GM12878 (cell line): ENCODE results near the gene CHN1. TPM values are rescaled to one million over a fixed set of nuclear protein-coding genes. Genes with fewer than 3 reads are reported as not detected.

Experiments used
- ATAC-seq: fragments of 200-7000 bp; cut with Tn5 transposase; 3 replicates; pipeline ENCODE4 v1.9.1; 2020; ENCODE audit warnings: mild to moderate bottlenecking, moderate library complexity
- BruUV-seq: library from RNA; stranded (reverse); fragments of 400-500 nt; replicated peaks from 2 replicates; lab custom pipeline; 2021; lab: Mats Ljungman, UMichigan
- CTCF ChIA-PET: fragments of 300-600 bp; sonication (Branson Sonifier 250); formaldehyde crosslinking; extraction: SDS; loops from one replicate; lab custom pipeline; 2021; ENCODE audit warnings: inconsistent platforms; lab: Yijun Ruan, JAX
- POLR2A ChIA-PET: fragments of 350-600 bp; formaldehyde crosslinking; extraction: SDS; loops from one replicate; lab custom pipeline; 2021; ENCODE audit warnings: inconsistent platforms; lab: Charles Lee
- RAD21 ChIA-PET: fragments of 300-600 bp; sonication (Branson Sonifier 250); formaldehyde crosslinking; loops from one replicate; lab custom pipeline; 2023; ENCODE audit warnings: antibody characterized with exemption; ENCODE audit not compliant: unreplicated experiment; lab: Charles Lee
- SMC1A ChIA-PET: fragments of 300-600 bp; sonication (Branson Sonifier 250); formaldehyde crosslinking; loops from one replicate; lab custom pipeline; 2023; ENCODE audit not compliant: unreplicated experiment, uncharacterized antibody; lab: Charles Lee
- DNase-seq: peaks from one replicate; pipeline ENCODE4 v3.0.0-alpha.2; 2011; ENCODE audit warnings: low read depth, low spot score
- FAIRE-seq: peaks from 3 replicates; lab custom pipeline; 2011; peaks lifted over from hg19 to GRCh38; lab: Jason Lieb, UNC
- H2AFZ ChIP-seq: 2 replicates; pipeline ENCODE4 v1.6.0; 2011; ENCODE audit warnings: low read depth, low read length, control low read depth; ENCODE audit not compliant: control insufficient read depth
- H3K27ac ChIP-seq: 2 replicates; pipeline ENCODE4 v1.5.1; 2011; ENCODE audit warnings: control low read depth; ENCODE audit not compliant: control insufficient read depth, insufficient read depth
- H3K27me3 ChIP-seq, 2 experiments: replicated peaks in 1 of 2; 2 replicates each; pipeline versions ENCODE4 v1.6.0 to v1.6.1; 2011; ENCODE audit warnings: low read length in 1 of 2; ENCODE audit not compliant: control insufficient read depth in 2 of 2, insufficient read depth in 2 of 2
- H3K36me3 ChIP-seq, 2 experiments: 2 replicates each; pipeline ENCODE4 v1.5.1; 2011; ENCODE audit warnings: low read length in 1 of 2; ENCODE audit not compliant: control insufficient read depth in 2 of 2, insufficient read depth in 2 of 2
- H3K4me1 ChIP-seq: 2 replicates; pipeline ENCODE4 v1.6.1; 2011; ENCODE audit warnings: mild to moderate bottlenecking, low read length, moderate library complexity, mixed read lengths; ENCODE audit not compliant: control insufficient read depth, insufficient read depth
- H3K4me2 ChIP-seq: 2 replicates; pipeline ENCODE4 v1.6.0; 2011; ENCODE audit warnings: control low read depth; ENCODE audit not compliant: control insufficient read depth, insufficient read depth
- H3K4me3 ChIP-seq: fragments of 200-600 bp; sonication (generic); 2 replicates; pipeline ENCODE4 v1.5.1; 2016
- H3K79me2 ChIP-seq: 2 replicates; pipeline ENCODE4 v1.6.0; 2011; ENCODE audit warnings: low read length; ENCODE audit not compliant: control insufficient read depth, insufficient read depth
- H3K9ac ChIP-seq: 2 replicates; pipeline ENCODE4 v1.8.0; 2011; ENCODE audit warnings: low read length, control low read depth, mixed read lengths; ENCODE audit not compliant: control insufficient read depth, insufficient read depth
- H3K9me3 ChIP-seq: replicated peaks from 3 replicates; pipeline ENCODE4 v1.5.1; 2011; ENCODE audit warnings: mild to moderate bottlenecking, low read length; ENCODE audit not compliant: control insufficient read depth, insufficient read depth
- H4K20me1 ChIP-seq: 2 replicates; pipeline ENCODE4 v1.6.0; 2011; ENCODE audit not compliant: control insufficient read depth, insufficient read depth
- BACH1 ChIP-seq: fragments of 450-650 bp; IDR thresholded peaks from 2 replicates; pipeline ENCODE4 v1.6.1; 2017; ENCODE audit warnings: mild to moderate bottlenecking, borderline replicate concordance
- BMI1 ChIP-seq: fragments of 450-650 bp; IDR thresholded peaks from 2 replicates; pipeline ENCODE4 v1.6.1; 2016; ENCODE audit warnings: mild to moderate bottlenecking, moderate library complexity, borderline replicate concordance
- CBX5 ChIP-seq: sonication (generic); IDR thresholded peaks from 2 replicates; pipeline ENCODE4 v1.6.1; 2016; ENCODE audit warnings: low read depth, moderate library complexity, mild to moderate bottlenecking, inconsistent platforms
- CHD2 ChIP-seq: IDR thresholded peaks from 2 replicates; pipeline ENCODE4 v1.6.1; 2011; ENCODE audit warnings: low read depth, low read length, improper control_type of control experiment, borderline replicate concordance
- EED ChIP-seq: sonication (generic); IDR thresholded peaks from 2 replicates; pipeline ENCODE4 v1.6.1; 2016; ENCODE audit warnings: antibody characterized with exemption, low read depth
- NBN ChIP-seq: fragments of 450-650 bp; IDR thresholded peaks from 2 replicates; pipeline ENCODE4 v1.6.1; 2016
- NR2C2 ChIP-seq: IDR thresholded peaks from 2 replicates; pipeline ENCODE4 v1.6.1; 2011; ENCODE audit warnings: borderline replicate concordance, low read depth; ENCODE audit not compliant: control insufficient read depth, insufficient read length
- PML ChIP-seq: IDR thresholded peaks from 2 replicates; pipeline ENCODE4 v1.6.1; 2012; ENCODE audit warnings: low read length, inconsistent platforms
- RB1 ChIP-seq: fragments of 450-650 bp; formaldehyde crosslinking; IDR thresholded peaks from 2 replicates; pipeline ENCODE4 v1.6.1; 2017; ENCODE audit warnings: mild to moderate bottlenecking, borderline replicate concordance
- ZNF207 ChIP-seq: fragments of 450-650 bp; IDR thresholded peaks from 2 replicates; pipeline ENCODE4 v1.6.1; 2014; ENCODE audit warnings: antibody characterized with exemption, mild to moderate bottlenecking, borderline replicate concordance
- ZNF217 ChIP-seq: fragments of 450-650 bp; IDR thresholded peaks from 2 replicates; pipeline ENCODE4 v1.6.1; 2017; ENCODE audit warnings: antibody characterized with exemption, mild to moderate bottlenecking
- WGBS: methylation state at CpG from one replicate; pipeline ENCODE4 v1.1.6; 2016; ENCODE audit warnings: low lambda C conversion rate; ENCODE audit not compliant: insufficient replicate concordance, insufficient coverage; ENCODE audit errors: missing lambda C conversion rate; 5-methylcytosine and 5-hydroxymethylcytosine counted together
- in situ Hi-C: fragments of 300-500 bp; cut with MboI; formaldehyde crosslinking; loops from 9 replicates; pipeline ENCODE4 v1.14.3; 2018; ENCODE audit warnings: mixed read lengths
- intact Hi-C: fragments of 100-400 bp; cut with micrococcal nuclease; formaldehyde crosslinking; loops from one replicate; pipeline ENCODE4 v1.14.2; 2022; ENCODE audit not compliant: unreplicated experiment
- polyA plus RNA-seq, 11 experiments: library from polyadenylated mRNA; depleted of rRNA in 4 of 11; unstranded in 6 of 11; stranded (reverse) in 5 of 11; fragments of >200 nt; fragmentation: Nextera tagmentation in 4 of 11; fragmentation: Illumina TruSeq in 1 of 11; extraction: Ambion mirVana in 4 of 11; extraction: Trizol in 1 of 11; gene quantifications; 1 replicate in 1 of 11; 2 replicates in 10 of 11; pipeline versions ENCODE4 v1.2.1 to v1.2.3, GENCODE V29; 2011 to 2016; ENCODE audit warnings: inconsistent platforms in 2 of 11, missing spikeins in 2 of 11, low read depth in 1 of 11
- total RNA-seq, 4 experiments: library from RNA; depleted of rRNA in 3 of 4; stranded (reverse); fragments of >200 nt in 3 of 4; fragmentation: Illumina TruSeq in 1 of 4; extraction: Trizol in 1 of 4; gene quantifications; 2 replicates each; pipeline versions ENCODE4 v1.2.1 to v1.2.3, GENCODE V29; 2013 to 2021
- TF ChIP-seq, protein P1 (sequence below): IDR thresholded peaks from 2 replicates; pipeline ENCODE4 v1.6.1; 2012; ENCODE audit warnings: low read depth, low read length, improper control_type of control experiment
- TF ChIP-seq, protein P2 (sequence below): fragments of 450-650 bp; conservative IDR thresholded peaks from 2 replicates; pipeline ENCODE4 v1.6.1; 2017; ENCODE audit warnings: mild to moderate bottlenecking, moderate library complexity

CHN1 gene
- total and polyA plus RNA-seq, 10 of the 15 experiments (the other 5 are each of a cell fraction or from before 2014, with no cell fraction given): 0.18 to 0.92 (median 0.53) TPM; not detected in 1

DNA sequence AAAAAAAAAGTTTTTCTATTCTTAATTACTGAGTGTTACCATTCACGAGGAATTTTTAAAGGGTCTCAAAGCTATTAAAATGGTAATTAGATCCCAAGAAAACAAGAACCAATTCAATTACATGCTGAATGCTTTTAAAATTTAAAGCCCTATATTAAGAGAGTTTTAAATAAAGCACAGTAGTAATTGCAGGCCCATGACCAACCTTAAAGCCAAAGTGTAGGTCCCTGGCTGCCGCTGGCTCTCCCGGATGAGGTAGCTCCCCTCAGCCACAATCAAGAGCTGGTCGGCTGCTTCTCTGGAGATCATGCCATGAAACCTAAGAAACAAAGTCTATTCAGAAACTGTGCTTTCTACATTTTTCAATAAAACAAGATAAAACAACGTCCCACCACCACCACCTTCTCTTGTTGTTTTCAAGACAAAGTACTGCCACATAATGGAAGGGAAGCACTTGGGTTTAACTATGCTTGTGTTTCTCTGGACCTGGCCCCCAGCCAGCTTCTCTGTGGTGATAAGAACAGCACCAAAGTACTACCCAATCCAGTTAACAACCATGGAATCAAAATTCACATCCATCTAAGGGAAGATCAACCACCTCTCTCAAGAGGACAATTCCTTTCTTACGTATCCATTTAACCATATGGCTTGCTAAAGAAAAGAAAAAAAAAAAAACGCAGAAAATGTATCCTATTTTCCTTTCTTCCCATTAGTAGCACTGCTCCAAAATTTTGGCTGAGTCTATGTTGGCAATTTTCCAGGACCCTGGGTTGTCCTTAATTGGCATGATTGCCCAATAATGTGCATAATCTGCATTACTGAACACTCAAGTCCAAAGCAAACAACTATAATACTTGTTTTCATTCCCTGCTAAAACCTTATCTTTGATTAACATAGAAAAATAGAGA, 90.1 kb downstream of the CHN1 start:
- no peak for ATAC-seq
- H3K4me3 ChIP-seq: no peak overlapping the region
- SMC1A ChIA-PET: interaction anchor here (0.6 kb wide), 2 partner anchors 104 to 821 kb away, joined by 3 read pairs; no protein-coding TSS in a partner anchor

More for the DNA sequence above, 90.1 kb downstream of the CHN1 start:
- ChIA-PET CTCF (interaction anchor here (0.6 kb wide), 1 partner anchor 479 kb away, joined by 5 read pairs; no protein-coding TSS in a partner anchor), RAD21 (interaction anchor here (0.7 kb wide), 1 partner anchor 199 kb away, joined by 3 read pairs; no protein-coding TSS in a partner anchor), POLR2A (no interaction called here)
- no TSS peak for BruUV-seq
- H3K9ac ChIP-seq: no peak overlapping the region
- no peak overlapping the region for H3K27ac ChIP-seq
- WGBS: 50% methylated on average over 7 of the region's 7 CpGs
- no peak for DNase-seq
- H3K36me3 ChIP-seq: no peaks in the 10 kb centered on the region
- no peak for FAIRE-seq
- TF ChIP-seq CBX5 (no peak), ZNF217 (no peak), EED (no peak), PML (no peak), NBN (no peak), RB1 (no peak), BACH1 (no peak), CHD2 (no peak), ZNF207 (no peak), BMI1 (no peak), NR2C2 (no peak)
- TF ChIP-seq, protein P1, sequence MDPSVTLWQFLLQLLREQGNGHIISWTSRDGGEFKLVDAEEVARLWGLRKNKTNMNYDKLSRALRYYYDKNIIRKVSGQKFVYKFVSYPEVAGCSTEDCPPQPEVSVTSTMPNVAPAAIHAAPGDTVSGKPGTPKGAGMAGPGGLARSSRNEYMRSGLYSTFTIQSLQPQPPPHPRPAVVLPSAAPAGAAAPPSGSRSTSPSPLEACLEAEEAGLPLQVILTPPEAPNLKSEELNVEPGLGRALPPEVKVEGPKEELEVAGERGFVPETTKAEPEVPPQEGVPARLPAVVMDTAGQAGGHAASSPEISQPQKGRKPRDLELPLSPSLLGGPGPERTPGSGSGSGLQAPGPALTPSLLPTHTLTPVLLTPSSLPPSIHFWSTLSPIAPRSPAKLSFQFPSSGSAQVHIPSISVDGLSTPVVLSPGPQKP: no peak
- TF ChIP-seq, protein P2, sequence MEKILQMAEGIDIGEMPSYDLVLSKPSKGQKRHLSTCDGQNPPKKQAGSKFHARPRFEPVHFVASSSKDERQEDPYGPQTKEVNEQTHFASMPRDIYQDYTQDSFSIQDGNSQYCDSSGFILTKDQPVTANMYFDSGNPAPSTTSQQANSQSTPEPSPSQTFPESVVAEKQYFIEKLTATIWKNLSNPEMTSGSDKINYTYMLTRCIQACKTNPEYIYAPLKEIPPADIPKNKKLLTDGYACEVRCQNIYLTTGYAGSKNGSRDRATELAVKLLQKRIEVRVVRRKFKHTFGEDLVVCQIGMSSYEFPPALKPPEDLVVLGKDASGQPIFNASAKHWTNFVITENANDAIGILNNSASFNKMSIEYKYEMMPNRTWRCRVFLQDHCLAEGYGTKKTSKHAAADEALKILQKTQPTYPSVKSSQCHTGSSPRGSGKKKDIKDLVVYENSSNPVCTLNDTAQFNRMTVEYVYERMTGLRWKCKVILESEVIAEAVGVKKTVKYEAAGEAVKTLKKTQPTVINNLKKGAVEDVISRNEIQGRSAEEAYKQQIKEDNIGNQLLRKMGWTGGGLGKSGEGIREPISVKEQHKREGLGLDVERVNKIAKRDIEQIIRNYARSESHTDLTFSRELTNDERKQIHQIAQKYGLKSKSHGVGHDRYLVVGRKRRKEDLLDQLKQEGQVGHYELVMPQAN: no peak
- H3K4me1 ChIP-seq: no peaks in the 10 kb centered on the region
- H4K20me1 ChIP-seq: no peaks in the 10 kb centered on the region
- in situ Hi-C loops (no loop called here), intact Hi-C loops (no loop called here)
- H2AFZ ChIP-seq: no peak overlapping the region
- no peaks in the 10 kb centered on the region for H3K9me3 ChIP-seq
- H3K4me2 ChIP-seq: no peak overlapping the region
- no peaks in the 10 kb centered on the region for H3K79me2 ChIP-seq
- H3K27me3 ChIP-seq: no peaks in the 10 kb centered on the region
